GM23338 (cell line): ENCODE data around the gene PABPC1L. TPM values are rescaled to one million over a fixed set of nuclear protein-coding genes. Genes with fewer than 3 reads are reported as not detected.

Source experiments
- ATAC-seq: fragments of 200-7000 bp; cut with Tn5 transposase; 3 replicates; pipeline ENCODE4 v1.9.1; 2020
- DNase-seq: peaks from one replicate; pipeline ENCODE4 v3.0.0-alpha.2; 2015; ENCODE audit warnings: low spot score
- H2AFZ ChIP-seq: fragments of 200-600 bp; sonication (generic); 2 replicates; pipeline ENCODE4 v1.8.0; 2016; ENCODE audit warnings: antibody characterized with exemption, mild to moderate bottlenecking, moderate library complexity
- H3F3A ChIP-seq: fragments of 200-600 bp; sonication (generic); replicated peaks from 2 replicates; pipeline ENCODE4 v1.8.0; 2017; ENCODE audit warnings: antibody characterized with exemption, mixed run types, low read depth
- H3K27ac ChIP-seq: fragments of 200-600 bp; sonication (generic); 2 replicates; pipeline ENCODE4 v1.6.1; 2016; ENCODE audit warnings: low read depth
- H3K27me3 ChIP-seq: fragments of 200-600 bp; sonication (generic); 2 replicates; pipeline ENCODE4 v1.8.0; 2016; ENCODE audit warnings: mild to moderate bottlenecking, mixed run types, moderate library complexity; ENCODE audit not compliant: insufficient read depth
- H3K36me3 ChIP-seq: fragments of 200-600 bp; sonication (generic); 2 replicates; pipeline ENCODE4 v1.8.0; 2016; ENCODE audit warnings: mild to moderate bottlenecking; ENCODE audit not compliant: insufficient read depth
- H3K4me1 ChIP-seq: fragments of 200-600 bp; sonication (generic); 2 replicates; pipeline ENCODE4 v1.8.0; 2016; ENCODE audit warnings: mild to moderate bottlenecking, moderate library complexity; ENCODE audit not compliant: insufficient read depth
- H3K4me2 ChIP-seq: fragments of 200-600 bp; sonication (generic); 2 replicates; pipeline ENCODE4 v1.7.1; 2017; ENCODE audit warnings: mixed run types
- H3K4me3 ChIP-seq: fragments of 200-600 bp; sonication (generic); 2 replicates; pipeline ENCODE4 v1.6.1; 2016; ENCODE audit warnings: mixed run types
- H3K79me2 ChIP-seq: fragments of 200-600 bp; sonication (generic); replicated peaks from 2 replicates; pipeline ENCODE4 v1.8.0; 2017; ENCODE audit warnings: mild to moderate bottlenecking; ENCODE audit not compliant: insufficient read depth
- H3K9me2 ChIP-seq: fragments of 200-600 bp; sonication (generic); 2 replicates; pipeline ENCODE4 v1.8.0; 2017; ENCODE audit not compliant: insufficient read depth
- H4K20me1 ChIP-seq: fragments of 200-600 bp; sonication (generic); replicated peaks from 2 replicates; pipeline ENCODE4 v1.8.0; 2017; ENCODE audit warnings: mild to moderate bottlenecking; ENCODE audit not compliant: insufficient read depth
- H3K27ac Mint-ChIP-seq: 2 replicates; pipeline ENCODE4 v1.8.0; 2020; ENCODE audit warnings: inconsistent platforms, mild to moderate bottlenecking, moderate library complexity, mixed read lengths
- H3K27me3 Mint-ChIP-seq: 3 replicates; pipeline ENCODE4 v1.8.0; 2022; ENCODE audit warnings: low read depth, mild to moderate bottlenecking, moderate library complexity, mixed read lengths, inconsistent platforms; ENCODE audit not compliant: insufficient read depth, poor library complexity
- H3K36me3 Mint-ChIP-seq: 3 replicates; pipeline ENCODE4 v1.8.0; 2021; ENCODE audit warnings: low read depth, mild to moderate bottlenecking, inconsistent platforms, moderate library complexity, mixed read lengths
- H3K4me1 Mint-ChIP-seq: 3 replicates; pipeline ENCODE4 v1.8.0; 2020; ENCODE audit warnings: mild to moderate bottlenecking, inconsistent platforms, mixed read lengths
- H3K4me3 Mint-ChIP-seq: 3 replicates; pipeline ENCODE4 v1.8.0; 2021; ENCODE audit warnings: moderate library complexity, mild to moderate bottlenecking, inconsistent platforms, mixed read lengths
- H3K9me3 Mint-ChIP-seq: 3 replicates; pipeline ENCODE4 v1.8.0; 2020; ENCODE audit warnings: moderate library complexity, mild to moderate bottlenecking, inconsistent platforms, mixed read lengths
- CREB1 ChIP-seq: fragments of 250-450 bp; sonication (Bioruptor Pico); IDR thresholded peaks from 2 replicates; pipeline ENCODE4 v1.5.0; 2020; ENCODE audit warnings: low read depth, mild to moderate bottlenecking, moderate library complexity
- CTCF ChIP-seq, 2 experiments: fragments of 200-600 bp in 1 of 2; sonication (generic) in 1 of 2; conservative IDR thresholded peaks; 2 replicates each; pipeline versions ENCODE4 v1.5.1 to v1.6.1; 2016 to 2017; ENCODE audit warnings: antibody characterized with exemption in 2 of 2, low read depth in 2 of 2, mild to moderate bottlenecking in 2 of 2, moderate library complexity in 1 of 2
- ETS1 ChIP-seq: IDR thresholded peaks from 2 replicates; pipeline ENCODE4 v1.6.1; 2016; ENCODE audit warnings: antibody characterized with exemption
- EZH2 ChIP-seq: fragments of 200-600 bp; sonication (generic); IDR thresholded peaks from one replicate; pipeline ENCODE4 v1.8.0; 2017; ENCODE audit warnings: antibody characterized with exemption, mild to moderate bottlenecking, low read depth; ENCODE audit not compliant: unreplicated experiment
- EZH2phosphoT487 ChIP-seq: fragments of 200-600 bp; sonication (generic); IDR thresholded peaks from one replicate; pipeline ENCODE4 v1.8.1; 2018; ENCODE audit warnings: antibody characterized with exemption; ENCODE audit not compliant: unreplicated experiment
- JUNB ChIP-seq: IDR thresholded peaks from one replicate; pipeline ENCODE4 v1.6.1; 2016; ENCODE audit warnings: antibody characterized with exemption; ENCODE audit not compliant: unreplicated experiment
- NANOG ChIP-seq: IDR thresholded peaks from 2 replicates; pipeline ENCODE4 v1.6.1; 2016; ENCODE audit warnings: antibody characterized with exemption, borderline replicate concordance
- POLR2AphosphoS5 ChIP-seq: IDR thresholded peaks from 2 replicates; pipeline ENCODE4 v1.6.1; 2016; ENCODE audit warnings: antibody characterized with exemption, low read depth
- REST ChIP-seq: IDR thresholded peaks from one replicate; pipeline ENCODE4 v1.6.1; 2018; ENCODE audit warnings: antibody characterized with exemption; ENCODE audit not compliant: unreplicated experiment
- STAT1 ChIP-seq: IDR thresholded peaks from one replicate; pipeline ENCODE4 v1.6.1; 2016; ENCODE audit warnings: antibody characterized with exemption; ENCODE audit not compliant: unreplicated experiment
- ZNF114 ChIP-seq: fragments of 250-450 bp; sonication (Bioruptor Pico); IDR thresholded peaks from 2 replicates; pipeline ENCODE4 v1.5.0; 2020; ENCODE audit warnings: mild to moderate bottlenecking, moderate library complexity
- ZNF331 ChIP-seq: fragments of 250-450 bp; sonication (Bioruptor Pico); IDR thresholded peaks from 2 replicates; pipeline ENCODE4 v1.5.0; 2020; ENCODE audit warnings: low read depth, mild to moderate bottlenecking, moderate library complexity
- ZNF462 ChIP-seq: fragments of 250-450 bp; sonication (Bioruptor Pico); IDR thresholded peaks from 2 replicates; pipeline ENCODE4 v1.5.0; 2020; ENCODE audit warnings: mild to moderate bottlenecking, moderate library complexity
- polyA plus RNA-seq: library from polyadenylated mRNA; unstranded; fragments of >200 nt; fragmentation: Nextera tagmentation; extraction: Ambion mirVana; gene quantifications from 2 replicates; pipeline ENCODE4 v1.2.1, GENCODE V29; 2016
- total RNA-seq: library from RNA; depleted of rRNA; stranded (reverse); fragments of >200 nt; shearing (Covaris generic); gene quantifications from 2 replicates; pipeline ENCODE4 v1.2.3, GENCODE V29; 2014

Gene PABPC1L
- total and polyA plus RNA-seq, 2 experiments from 2014 or later: 44.4 to 49.1 TPM

- Histone ChIP-seq H3K36me3 (peaks cover 21% of the 10 kb centered on the region; the same call in 1 of the 2 replicates), H3K9me2 (no peaks in the 10 kb centered on the region), H4K20me1 (peaks cover 15% of the 10 kb centered on the region), H3K4me3 (no peak overlapping the region), H3K79me2 (peaks cover 50% of the 10 kb centered on the region), H3K4me2 (no peak overlapping the region), H3K4me1 (peaks cover 15% of the 10 kb centered on the region), H3K27me3 (no peaks in the 10 kb centered on the region), H2AFZ (no peak overlapping the region), H3F3A (peaks cover 3% of the 10 kb centered on the region; the same call in 1 of the 2 replicates), H3K27ac (no peak overlapping the region)
- TF ChIP-seq STAT1: no peak
- TF ChIP-seq JUNB: no peak
- TF ChIP-seq EZH2: no peak
- no peak for TF ChIP-seq ZNF462 (CRISPR knock-in tag)
- no peak for TF ChIP-seq CTCF (conservative IDR thresholded peaks at IDR 0.05; ENCODE audit: low read depth in 2 of 2)
- TF ChIP-seq CREB1 (CRISPR knock-in tag): no peak
- TF ChIP-seq EZH2phosphoT487: no peak
- TF ChIP-seq REST: no peak
- TF ChIP-seq NANOG: no peak
- TF ChIP-seq ETS1: no peak
- no peak for TF ChIP-seq ZNF114 (CRISPR knock-in tag)
- no peak for TF ChIP-seq POLR2AphosphoS5
- TF ChIP-seq ZNF331 (CRISPR knock-in tag): no peak
- DNase-seq (no peak), ATAC-seq (no peak)
- Mint-ChIP-seq H3K9me3 (no peaks in the 10 kb centered on the region), H3K4me3 (no peak overlapping the region), H3K27me3 (peaks cover 10% of the 10 kb centered on the region), H3K27ac (no peak overlapping the region; the same call in 1 of the 2 replicates), H3K36me3 (peaks cover 22% of the 10 kb centered on the region; the same call in 2 of the 3 replicates), H3K4me1 (peaks cover 37% of the 10 kb centered on the region)
These were observed 60.4 kb downstream of the PABPC1L start for GRCh38 chr20:44970243-44970757.
